ENCODE results near the gene UBR3.

Gene UBR3, protein sequence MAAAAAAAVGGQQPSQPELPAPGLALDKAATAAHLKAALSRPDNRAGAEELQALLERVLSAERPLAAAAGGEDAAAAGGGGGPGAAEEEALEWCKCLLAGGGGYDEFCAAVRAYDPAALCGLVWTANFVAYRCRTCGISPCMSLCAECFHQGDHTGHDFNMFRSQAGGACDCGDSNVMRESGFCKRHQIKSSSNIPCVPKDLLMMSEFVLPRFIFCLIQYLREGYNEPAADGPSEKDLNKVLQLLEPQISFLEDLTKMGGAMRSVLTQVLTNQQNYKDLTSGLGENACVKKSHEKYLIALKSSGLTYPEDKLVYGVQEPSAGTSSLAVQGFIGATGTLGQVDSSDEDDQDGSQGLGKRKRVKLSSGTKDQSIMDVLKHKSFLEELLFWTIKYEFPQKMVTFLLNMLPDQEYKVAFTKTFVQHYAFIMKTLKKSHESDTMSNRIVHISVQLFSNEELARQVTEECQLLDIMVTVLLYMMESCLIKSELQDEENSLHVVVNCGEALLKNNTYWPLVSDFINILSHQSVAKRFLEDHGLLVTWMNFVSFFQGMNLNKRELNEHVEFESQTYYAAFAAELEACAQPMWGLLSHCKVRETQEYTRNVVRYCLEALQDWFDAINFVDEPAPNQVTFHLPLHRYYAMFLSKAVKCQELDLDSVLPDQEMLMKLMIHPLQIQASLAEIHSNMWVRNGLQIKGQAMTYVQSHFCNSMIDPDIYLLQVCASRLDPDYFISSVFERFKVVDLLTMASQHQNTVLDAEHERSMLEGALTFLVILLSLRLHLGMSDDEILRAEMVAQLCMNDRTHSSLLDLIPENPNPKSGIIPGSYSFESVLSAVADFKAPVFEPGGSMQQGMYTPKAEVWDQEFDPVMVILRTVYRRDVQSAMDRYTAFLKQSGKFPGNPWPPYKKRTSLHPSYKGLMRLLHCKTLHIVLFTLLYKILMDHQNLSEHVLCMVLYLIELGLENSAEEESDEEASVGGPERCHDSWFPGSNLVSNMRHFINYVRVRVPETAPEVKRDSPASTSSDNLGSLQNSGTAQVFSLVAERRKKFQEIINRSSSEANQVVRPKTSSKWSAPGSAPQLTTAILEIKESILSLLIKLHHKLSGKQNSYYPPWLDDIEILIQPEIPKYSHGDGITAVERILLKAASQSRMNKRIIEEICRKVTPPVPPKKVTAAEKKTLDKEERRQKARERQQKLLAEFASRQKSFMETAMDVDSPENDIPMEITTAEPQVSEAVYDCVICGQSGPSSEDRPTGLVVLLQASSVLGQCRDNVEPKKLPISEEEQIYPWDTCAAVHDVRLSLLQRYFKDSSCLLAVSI (N-terminal part only)

DNA sequence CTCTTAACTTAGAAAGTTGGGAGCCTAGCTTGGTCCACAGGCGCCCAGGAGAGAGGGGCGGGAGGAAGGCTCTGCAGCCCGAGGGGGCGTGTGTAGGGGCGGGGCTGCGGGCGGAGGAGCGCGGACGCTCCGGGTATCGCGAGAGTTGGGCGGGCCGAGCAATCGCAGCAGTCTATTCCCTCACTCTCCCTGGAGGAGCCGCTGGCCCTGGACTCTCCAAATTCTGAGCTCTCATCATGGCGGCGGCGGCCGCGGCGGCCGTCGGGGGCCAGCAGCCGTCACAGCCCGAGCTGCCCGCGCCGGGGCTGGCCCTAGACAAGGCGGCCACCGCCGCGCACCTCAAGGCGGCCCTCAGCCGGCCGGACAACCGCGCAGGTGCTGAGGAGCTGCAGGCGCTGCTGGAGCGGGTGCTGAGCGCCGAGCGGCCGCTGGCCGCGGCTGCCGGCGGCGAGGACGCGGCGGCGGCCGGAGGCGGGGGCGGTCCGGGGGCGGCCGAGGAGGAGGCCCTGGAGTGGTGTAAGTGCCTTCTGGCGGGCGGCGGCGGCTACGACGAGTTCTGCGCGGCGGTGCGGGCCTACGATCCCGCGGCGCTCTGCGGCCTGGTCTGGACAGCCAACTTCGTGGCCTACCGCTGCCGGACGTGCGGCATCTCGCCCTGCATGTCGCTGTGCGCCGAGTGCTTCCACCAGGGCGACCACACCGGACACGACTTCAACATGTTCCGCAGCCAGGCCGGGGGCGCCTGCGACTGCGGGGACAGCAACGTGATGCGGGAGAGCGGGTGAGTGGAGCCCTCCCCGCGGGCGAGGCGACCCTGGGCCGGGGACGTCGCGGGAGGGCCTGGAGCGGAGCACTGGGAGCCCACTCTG lies at the start of gene UBR3:
Gene UBR3, plus strand, starts transcription at position 183 of the 869 bp plus-strand sequence. Its CDS starts 54 bp downstream, at position 237.
- H3K4me3 ChIP-seq (ENCODE audit: low read depth, low read length) = peak within 1 kb of the TSS; percentile 82
- H3K27me3 ChIP-seq (ENCODE audit: control insufficient read depth, insufficient read depth, low read length) = peaks cover 4% of the 10 kb centered on the region
- no peak within 1 kb of the TSS for H3K9ac ChIP-seq (ENCODE audit: low read depth, low read length)
- H3K9me3 ChIP-seq (ENCODE audit: control insufficient read depth, insufficient read depth, low read length) = no peaks in the 10 kb centered on the region
- H3K4me1 ChIP-seq (ENCODE audit: control insufficient read depth, insufficient read depth, low read length) = peaks cover 9% of the 10 kb centered on the region
- H3K36me3 ChIP-seq (ENCODE audit: control insufficient read depth, insufficient read depth, low read length) = peaks cover 2% of the 10 kb centered on the region

DNA sequence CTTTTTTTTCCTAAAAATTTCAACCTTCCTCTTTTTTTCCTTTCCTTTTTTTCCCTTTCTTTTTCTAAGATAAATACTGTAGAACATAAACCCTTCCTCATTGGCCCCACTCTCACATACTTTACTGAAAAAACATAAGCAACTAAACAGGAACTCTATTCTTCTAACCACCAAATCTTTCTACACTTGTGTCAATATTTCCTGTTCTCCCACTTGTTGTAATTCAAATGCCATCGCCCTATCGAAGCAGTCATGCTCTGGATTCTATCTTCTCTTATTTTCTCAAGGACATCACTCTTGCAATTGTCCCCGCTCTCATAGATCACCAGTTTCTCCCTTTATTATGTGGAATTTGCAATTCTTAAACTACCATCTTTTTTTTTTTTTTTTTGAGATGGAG lies 48.8 kb upstream of the UBR3 start:
- Histone ChIP-seq H3K9ac (ENCODE audit: low read depth, low read length) (no peak overlapping the region), H3K4me3 (ENCODE audit: low read depth, low read length) (no peak overlapping the region), H3K27me3 (ENCODE audit: control insufficient read depth, insufficient read depth, low read length) (no peaks in the 10 kb centered on the region), H3K36me3 (ENCODE audit: control insufficient read depth, insufficient read depth, low read length) (no peaks in the 10 kb centered on the region), H3K9me3 (ENCODE audit: control insufficient read depth, insufficient read depth, low read length) (no peaks in the 10 kb centered on the region), H3K4me1 (ENCODE audit: control insufficient read depth, insufficient read depth, low read length) (no peaks in the 10 kb centered on the region)

DNA sequence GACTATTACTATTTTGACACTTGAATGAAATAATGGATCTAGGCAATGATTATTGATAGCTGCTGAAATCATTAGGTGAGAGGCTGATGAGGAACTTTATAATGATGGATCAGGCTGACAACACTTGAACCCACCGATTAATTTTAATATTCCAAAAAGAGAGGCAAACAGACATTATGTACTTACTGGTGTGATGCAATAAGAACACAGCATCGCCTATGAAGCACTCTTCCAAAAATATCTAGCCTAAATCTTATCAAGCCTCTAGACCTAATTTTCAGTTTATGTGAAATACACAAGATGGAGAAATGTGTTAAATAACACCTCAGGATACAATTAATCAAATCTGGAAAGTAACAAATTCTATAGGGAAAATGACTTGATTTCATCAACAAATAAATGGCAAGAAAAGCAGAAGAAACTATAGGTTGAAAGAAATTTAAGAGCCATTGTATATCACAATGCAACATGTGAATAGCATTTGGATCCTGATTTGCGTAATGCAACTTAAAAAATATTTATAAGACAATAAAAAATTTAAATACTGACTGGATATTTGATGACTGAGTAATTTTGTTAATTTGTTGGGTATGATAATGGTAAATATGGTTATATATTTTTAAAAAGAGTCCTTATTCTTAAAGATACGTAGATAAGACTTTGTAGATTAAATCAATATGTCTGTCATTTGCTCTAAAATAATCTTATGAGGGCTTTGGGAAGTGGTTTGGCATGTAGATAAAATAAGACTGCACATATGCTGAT lies 45.8 kb upstream of the UBR3 start:
- Histone ChIP-seq H3K27me3 (ENCODE audit: control insufficient read depth, insufficient read depth, low read length) (no peaks in the 10 kb centered on the region), H3K4me3 (ENCODE audit: low read depth, low read length) (no peak overlapping the region), H3K9me3 (ENCODE audit: control insufficient read depth, insufficient read depth, low read length) (no peaks in the 10 kb centered on the region), H3K9ac (ENCODE audit: low read depth, low read length) (no peak overlapping the region), H3K36me3 (ENCODE audit: control insufficient read depth, insufficient read depth, low read length) (no peaks in the 10 kb centered on the region), H3K4me1 (ENCODE audit: control insufficient read depth, insufficient read depth, low read length) (no peaks in the 10 kb centered on the region)

DNA sequence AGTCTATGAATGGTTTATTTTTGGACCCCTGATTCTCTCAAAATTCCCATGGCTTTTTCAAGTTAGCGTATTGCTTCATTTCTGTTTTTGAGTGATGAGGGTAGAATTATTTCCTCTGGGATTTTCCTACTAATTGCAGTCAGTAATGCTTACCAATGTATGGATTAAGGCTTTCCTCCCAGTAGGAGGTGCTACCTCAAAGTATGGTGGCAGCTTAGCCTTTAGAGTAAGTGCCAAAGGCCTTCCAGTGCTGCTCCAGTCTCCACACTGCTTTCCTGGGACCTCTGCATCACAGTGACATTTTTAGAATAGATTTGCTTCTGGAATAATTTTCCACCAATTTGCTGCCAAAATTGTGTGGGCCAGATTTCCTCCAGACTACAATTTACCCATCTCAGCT lies 44.7 kb upstream of the UBR3 start:
- Histone ChIP-seq H3K9me3 (ENCODE audit: control insufficient read depth, insufficient read depth, low read length) (no peaks in the 10 kb centered on the region), H3K27me3 (ENCODE audit: control insufficient read depth, insufficient read depth, low read length) (no peaks in the 10 kb centered on the region), H3K9ac (ENCODE audit: low read depth, low read length) (no peak overlapping the region), H3K4me3 (ENCODE audit: low read depth, low read length) (no peak overlapping the region), H3K4me1 (ENCODE audit: control insufficient read depth, insufficient read depth, low read length) (no peaks in the 10 kb centered on the region), H3K36me3 (ENCODE audit: control insufficient read depth, insufficient read depth, low read length) (no peaks in the 10 kb centered on the region)

DNA sequence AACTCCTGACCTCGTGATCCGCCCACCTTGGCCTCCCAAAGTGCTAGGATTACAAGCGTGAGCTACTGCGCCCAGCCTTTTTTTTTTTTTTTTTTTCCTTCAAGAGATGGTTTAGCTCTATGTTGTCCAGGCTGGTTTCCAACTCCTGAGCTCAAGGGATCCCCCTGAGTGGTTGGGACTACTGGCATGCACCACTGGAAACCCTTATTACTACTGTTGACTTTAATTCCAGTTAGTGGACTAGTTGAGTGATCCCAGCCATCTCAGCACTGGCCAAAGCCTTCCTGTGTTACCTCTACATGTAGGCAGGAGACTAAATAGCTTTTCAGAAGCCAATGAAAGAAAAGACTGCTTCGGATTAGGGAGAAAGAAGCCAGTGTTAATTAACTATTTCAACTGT lies 36.7 kb upstream of the UBR3 start:
- Histone ChIP-seq H3K27me3 (ENCODE audit: control insufficient read depth, insufficient read depth, low read length) (no peaks in the 10 kb centered on the region), H3K9ac (ENCODE audit: low read depth, low read length) (no peak overlapping the region), H3K36me3 (ENCODE audit: control insufficient read depth, insufficient read depth, low read length) (no peaks in the 10 kb centered on the region), H3K9me3 (ENCODE audit: control insufficient read depth, insufficient read depth, low read length) (no peaks in the 10 kb centered on the region), H3K4me3 (ENCODE audit: low read depth, low read length) (no peak overlapping the region), H3K4me1 (ENCODE audit: control insufficient read depth, insufficient read depth, low read length) (peaks cover 5% of the 10 kb centered on the region)

DNA sequence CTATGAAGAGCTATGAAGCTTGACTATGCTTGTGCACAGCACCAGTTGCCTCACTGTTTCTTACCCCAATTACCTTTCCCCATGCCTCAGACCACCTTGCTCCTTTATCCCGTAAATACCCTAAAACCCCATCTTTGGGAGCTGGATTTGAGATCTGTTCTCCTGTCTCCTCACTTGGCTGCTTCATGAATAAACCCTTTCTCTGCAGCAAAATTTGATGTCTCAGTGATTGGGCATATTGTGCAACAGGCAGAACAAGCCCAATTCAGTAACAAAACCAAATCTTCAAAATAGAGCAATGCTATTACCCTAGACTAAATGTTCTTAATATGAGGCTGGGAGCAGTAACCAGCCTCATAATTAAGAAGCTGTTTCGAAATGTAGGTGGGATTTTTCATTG lies 32.1 kb upstream of the UBR3 start:
- Histone ChIP-seq H3K9ac (ENCODE audit: low read depth, low read length) (no peak overlapping the region), H3K9me3 (ENCODE audit: control insufficient read depth, insufficient read depth, low read length) (no peaks in the 10 kb centered on the region), H3K4me1 (ENCODE audit: control insufficient read depth, insufficient read depth, low read length) (peaks cover 8% of the 10 kb centered on the region), H3K4me3 (ENCODE audit: low read depth, low read length) (no peak overlapping the region), H3K36me3 (ENCODE audit: control insufficient read depth, insufficient read depth, low read length) (no peaks in the 10 kb centered on the region), H3K27me3 (ENCODE audit: control insufficient read depth, insufficient read depth, low read length) (no peaks in the 10 kb centered on the region)

DNA sequence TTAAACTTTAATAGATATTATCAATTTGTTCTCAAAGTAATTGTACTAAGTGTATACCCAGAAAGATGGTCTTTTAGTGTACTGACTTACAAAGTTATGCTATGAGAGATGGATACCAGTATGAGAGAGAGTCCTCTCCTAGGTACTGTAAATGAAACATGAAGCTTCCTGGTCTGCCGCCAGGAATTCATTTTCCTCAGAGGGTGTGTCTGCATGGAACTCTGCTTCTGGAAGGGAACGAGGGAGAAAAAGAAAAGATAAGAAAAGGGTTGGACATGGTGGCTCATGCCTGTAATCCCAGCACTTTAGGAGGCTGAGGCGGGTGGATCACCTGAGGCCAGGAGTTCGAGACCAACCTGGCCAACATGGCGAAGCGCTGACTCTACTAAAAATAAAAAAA lies 30.8 kb upstream of the UBR3 start:
- Histone ChIP-seq H3K36me3 (ENCODE audit: control insufficient read depth, insufficient read depth, low read length) (no peaks in the 10 kb centered on the region), H3K9ac (ENCODE audit: low read depth, low read length) (no peak overlapping the region)

DNA sequence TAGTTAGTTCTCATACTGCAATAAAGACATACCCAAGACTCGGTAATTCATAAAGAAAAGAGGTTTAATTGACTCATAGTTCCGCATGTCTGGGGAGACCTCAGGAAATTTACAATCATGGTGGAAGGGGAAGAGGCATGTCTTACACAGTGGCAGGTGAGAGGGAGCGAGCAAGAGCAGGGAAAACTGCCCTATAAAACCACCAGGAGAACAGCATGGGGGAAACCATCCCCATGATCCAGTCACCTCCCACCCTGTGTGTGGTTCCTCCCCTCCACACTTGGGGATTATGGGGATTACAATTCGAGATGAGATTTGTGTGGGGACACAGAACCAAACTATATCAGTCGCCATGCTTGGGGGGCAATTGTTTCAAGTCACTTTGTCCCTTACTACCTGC lies 29.7 kb upstream of the UBR3 start:
- no peak overlapping the region for H3K9ac ChIP-seq (ENCODE audit: low read depth, low read length)
- H3K9me3 ChIP-seq (ENCODE audit: control insufficient read depth, insufficient read depth, low read length) = no peaks in the 10 kb centered on the region

More for the DNA sequence above, 30.8 kb upstream of the UBR3 start:
- Histone ChIP-seq H3K4me1 (ENCODE audit: control insufficient read depth, insufficient read depth, low read length) (peaks cover 8% of the 10 kb centered on the region), H3K4me3 (ENCODE audit: low read depth, low read length) (no peak overlapping the region), H3K9me3 (ENCODE audit: control insufficient read depth, insufficient read depth, low read length) (no peaks in the 10 kb centered on the region), H3K27me3 (ENCODE audit: control insufficient read depth, insufficient read depth, low read length) (no peaks in the 10 kb centered on the region)

DNA sequence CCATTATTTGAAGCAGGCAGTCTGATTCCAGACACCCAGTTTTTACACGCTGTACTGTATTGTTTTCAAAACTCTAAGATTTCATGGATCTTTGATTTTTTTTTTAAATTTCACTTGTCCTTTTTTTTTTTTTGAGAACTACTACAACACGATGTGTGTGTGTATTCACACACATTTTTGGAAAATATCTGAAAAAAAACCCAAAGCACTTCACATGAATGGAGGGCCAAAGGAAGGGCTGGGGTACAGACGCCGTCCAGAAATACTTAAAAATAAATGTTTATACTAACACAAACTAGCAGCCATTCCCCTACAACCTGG lies 28.9 kb upstream of the UBR3 start:
- Histone ChIP-seq H3K9me3 (ENCODE audit: control insufficient read depth, insufficient read depth, low read length) (no peaks in the 10 kb centered on the region), H3K36me3 (ENCODE audit: control insufficient read depth, insufficient read depth, low read length) (peaks cover 3% of the 10 kb centered on the region), H3K4me1 (ENCODE audit: control insufficient read depth, insufficient read depth, low read length) (peaks cover 8% of the 10 kb centered on the region), H3K4me3 (ENCODE audit: low read depth, low read length) (peak overlapping the region; percentile 87), H3K9ac (ENCODE audit: low read depth, low read length) (no peak overlapping the region), H3K27me3 (ENCODE audit: control insufficient read depth, insufficient read depth, low read length) (no peaks in the 10 kb centered on the region)

More for the DNA sequence above, 29.7 kb upstream of the UBR3 start:
- Histone ChIP-seq H3K27me3 (ENCODE audit: control insufficient read depth, insufficient read depth, low read length) (no peaks in the 10 kb centered on the region), H3K4me1 (ENCODE audit: control insufficient read depth, insufficient read depth, low read length) (peaks cover 8% of the 10 kb centered on the region), H3K4me3 (ENCODE audit: low read depth, low read length) (no peak overlapping the region), H3K36me3 (ENCODE audit: control insufficient read depth, insufficient read depth, low read length) (no peaks in the 10 kb centered on the region)

DNA sequence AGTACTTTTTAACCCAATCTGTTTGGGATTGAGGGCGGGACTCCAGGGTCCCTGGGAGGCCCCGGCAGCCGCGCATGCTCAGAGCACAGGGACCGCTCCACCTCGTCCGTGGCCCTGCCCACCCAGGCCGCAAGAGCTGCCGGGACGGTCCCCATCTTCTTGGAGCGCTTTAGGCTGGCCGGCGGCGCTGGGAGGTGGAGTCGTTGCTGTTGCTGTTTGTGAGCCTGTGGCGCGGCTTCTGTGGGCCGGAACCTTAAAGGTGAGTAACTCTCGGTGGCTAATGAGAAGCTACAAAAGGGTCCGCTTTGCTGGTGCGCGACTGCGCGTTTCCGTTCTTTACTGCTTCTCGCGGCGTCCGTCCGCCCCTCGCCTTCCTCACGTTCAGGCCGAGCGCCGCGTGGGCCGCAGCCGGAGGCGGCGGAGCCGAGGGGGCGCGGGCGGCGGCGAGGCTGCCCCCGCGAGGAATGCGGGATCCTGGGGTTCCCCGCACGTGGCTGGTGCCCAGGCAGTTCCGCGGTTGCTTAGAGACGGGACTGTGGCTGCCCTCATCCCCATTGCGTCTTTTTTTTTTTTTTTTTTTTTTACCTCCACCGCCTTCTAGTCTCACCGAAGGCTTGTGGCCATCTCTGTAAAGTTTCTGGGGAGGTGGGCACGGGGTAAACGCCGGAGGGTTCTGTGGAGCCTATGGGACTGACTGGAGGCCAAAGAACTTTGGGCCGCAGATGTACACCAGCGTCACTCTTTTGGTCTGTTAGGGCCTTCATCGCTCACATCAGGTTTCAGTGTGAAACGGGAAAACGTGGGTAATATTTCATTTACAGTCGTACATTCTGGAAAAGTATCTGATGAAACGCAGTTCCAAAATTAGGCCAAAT lies 28.3 kb upstream of the UBR3 start, which contains the start of gene SSB:
Gene SSB, plus strand, starts transcription at position 154 of the 875 bp plus-strand sequence. CDS start 2,090 bp downstream, outside the sequence.
- Histone ChIP-seq H3K27me3 (ENCODE audit: control insufficient read depth, insufficient read depth, low read length) (no peaks in the 10 kb centered on the region), H3K36me3 (ENCODE audit: control insufficient read depth, insufficient read depth, low read length) (peaks cover 5% of the 10 kb centered on the region), H3K9me3 (ENCODE audit: control insufficient read depth, insufficient read depth, low read length) (no peaks in the 10 kb centered on the region), H3K4me1 (ENCODE audit: control insufficient read depth, insufficient read depth, low read length) (peaks cover 10% of the 10 kb centered on the region), H3K9ac (ENCODE audit: low read depth, low read length) (peak within 1 kb of the TSS; percentile 94), H3K4me3 (ENCODE audit: low read depth, low read length) (peak within 1 kb of the TSS; percentile 87)
